Endothelial cell of umbilical vein (primary cell): Measurements from ENCODE around the gene GLRX5. TPM values are rescaled to one million over a fixed set of nuclear protein-coding genes. Genes with fewer than 3 reads are reported as not detected.
A peak's percentile ranks its signal among the peaks of the same experiment; 100 is the strongest.

Source experiments
- BruUV-seq: library from RNA; stranded (reverse); fragments of 400-500 nt; replicated peaks from 2 replicates; lab custom pipeline; 2021; lab: Mats Ljungman, UMichigan
- CTCF ChIA-PET: fragments of 300-600, 350-600 bp; sonication (Branson Sonifier 250); formaldehyde crosslinking; loops from one replicate; lab custom pipeline; 2021; ENCODE audit warnings: antibody characterized with exemption, inconsistent platforms; lab: Charles Lee
- POLR2A ChIA-PET: fragments of 300-600, 350-600 bp; sonication (Branson Sonifier 250); formaldehyde crosslinking; loops from one replicate; lab custom pipeline; 2021; ENCODE audit warnings: antibody characterized with exemption, inconsistent platforms; lab: Charles Lee
- DNase-seq: peaks from one replicate; pipeline ENCODE4 v3.0.0-alpha.2; 2011; ENCODE audit warnings: low read depth, low spot score
- FAIRE-seq: peaks from 2 replicates; lab custom pipeline; 2011; peaks lifted over from hg19 to GRCh38; lab: Jason Lieb, UNC
- H2AFZ ChIP-seq: 2 replicates; pipeline ENCODE4 v1.6.0; 2012; ENCODE audit warnings: low read depth, low read length, control low read depth, inconsistent platforms
- H3K27ac ChIP-seq: 2 replicates; pipeline ENCODE4 v1.5.1; 2011; ENCODE audit warnings: low read depth, mild to moderate bottlenecking, control low read depth, low read length, moderate library complexity; ENCODE audit not compliant: insufficient read depth
- H3K27me3 ChIP-seq, 2 experiments: 2 replicates each; pipeline versions ENCODE4 v1.6.0 to v1.6.1; 2011; ENCODE audit warnings: low read length in 2 of 2, mixed read lengths in 1 of 2; ENCODE audit not compliant: control insufficient read depth in 2 of 2, insufficient read depth in 2 of 2
- H3K36me3 ChIP-seq, 2 experiments: 2 replicates in 1 of 2; 3 replicates in 1 of 2; pipeline ENCODE4 v1.5.1; 2011; ENCODE audit warnings: low read length in 2 of 2, mild to moderate bottlenecking in 1 of 2, moderate library complexity in 1 of 2; ENCODE audit not compliant: control insufficient read depth in 2 of 2, insufficient read depth in 2 of 2; ENCODE audit errors: extremely low read depth in 1 of 2
- H3K4me1 ChIP-seq: 3 replicates; pipeline ENCODE4 v1.5.1; 2011; ENCODE audit warnings: mild to moderate bottlenecking, low read length; ENCODE audit not compliant: control insufficient read depth, insufficient read depth; ENCODE audit errors: extremely low read depth
- H3K4me2 ChIP-seq: 2 replicates; pipeline ENCODE4 v1.6.1; 2011; ENCODE audit warnings: low read length, control low read depth, mixed read lengths; ENCODE audit not compliant: insufficient read depth
- H3K4me3 ChIP-seq, 3 experiments: fragments of 200-600 bp in 1 of 3; sonication (generic), shearing (Covaris generic) in 1 of 3; replicated peaks in 1 of 3; 2 replicates each; pipeline ENCODE4 v1.5.1; 2011 to 2016; ENCODE audit warnings: control low read depth in 3 of 3, low read length in 3 of 3, mild to moderate bottlenecking in 2 of 3, inconsistent platforms in 1 of 3, low read depth in 1 of 3, moderate library complexity in 1 of 3; ENCODE audit not compliant: insufficient read depth in 1 of 3
- H3K79me2 ChIP-seq: 2 replicates; pipeline ENCODE4 v1.6.0; 2012; ENCODE audit warnings: low read length, inconsistent platforms; ENCODE audit not compliant: control insufficient read depth, insufficient read depth
- H3K9ac ChIP-seq: replicated peaks from 2 replicates; pipeline ENCODE3; 2011; ENCODE audit warnings: low read length, control low read depth; ENCODE audit not compliant: insufficient read depth; ENCODE audit errors: extremely low read depth
- H3K9me1 ChIP-seq: replicated peaks from 3 replicates; pipeline ENCODE4 v1.6.0; 2011; ENCODE audit warnings: mild to moderate bottlenecking, low read length; ENCODE audit not compliant: control insufficient read depth, insufficient read depth; ENCODE audit errors: extremely low read depth
- H3K9me3 ChIP-seq: replicated peaks from 2 replicates; pipeline ENCODE4 v1.5.1; 2012; ENCODE audit warnings: low read length, inconsistent platforms; ENCODE audit not compliant: control insufficient read depth, insufficient read depth
- H4K20me1 ChIP-seq: replicated peaks from 2 replicates; pipeline ENCODE3; 2011; ENCODE audit warnings: mild to moderate bottlenecking, low read length; ENCODE audit not compliant: control insufficient read depth, insufficient read depth; ENCODE audit errors: extremely low read depth
- CTCF ChIP-seq, 2 donors: IDR thresholded peaks; 1 replicate in 1 of 2; 2 replicates in 1 of 2; pipeline ENCODE4 v1.5.1; 2011; ENCODE audit warnings: low read length in 2 of 2, mild to moderate bottlenecking in 2 of 2, moderate library complexity in 2 of 2, control low read depth in 1 of 2, inconsistent platforms in 1 of 2, low read depth in 1 of 2; ENCODE audit not compliant: insufficient read depth in 1 of 2; ENCODE audit errors: extremely low read depth in 1 of 2
- EZH2 ChIP-seq: IDR thresholded peaks from 2 replicates; pipeline ENCODE4 v1.6.1; 2012; ENCODE audit warnings: borderline replicate concordance, low read depth, mild to moderate bottlenecking, moderate library complexity, low read length, inconsistent platforms; ENCODE audit not compliant: severe bottlenecking
- FOS ChIP-seq: IDR thresholded peaks from 2 replicates; pipeline ENCODE4 v1.6.1; 2011; ENCODE audit warnings: mild to moderate bottlenecking, low read length, moderate library complexity, borderline replicate concordance; ENCODE audit not compliant: insufficient read depth
- GATA2 ChIP-seq: IDR thresholded peaks from 2 replicates; pipeline ENCODE4 v1.7.0; 2011; ENCODE audit warnings: low read depth, mild to moderate bottlenecking, moderate library complexity, mixed read lengths, low read length; ENCODE audit not compliant: insufficient read length, insufficient read depth
- JUN ChIP-seq: IDR thresholded peaks from 2 replicates; pipeline ENCODE4 v1.6.1; 2011; ENCODE audit warnings: borderline replicate concordance, low read depth; ENCODE audit not compliant: insufficient read length, insufficient read depth
- MAX ChIP-seq: IDR thresholded peaks from 2 replicates; pipeline ENCODE4 v1.6.1; 2011; ENCODE audit not compliant: insufficient read depth, insufficient read length
- MYC ChIP-seq: IDR thresholded peaks from one replicate; pipeline ENCODE4 v1.6.1; 2011; ENCODE audit warnings: mild to moderate bottlenecking, low read depth, low read length
- POLR2A ChIP-seq: IDR thresholded peaks from 2 replicates; pipeline ENCODE4 v1.6.1; 2012; ENCODE audit warnings: low read depth, mild to moderate bottlenecking, control low read depth, low read length
- POLR2AphosphoS5 ChIP-seq: IDR thresholded peaks from 2 replicates; pipeline ENCODE4 v1.6.1; 2012; ENCODE audit warnings: low read depth, mild to moderate bottlenecking, control low read depth, low read length, moderate library complexity; ENCODE audit not compliant: insufficient read depth
- dilution Hi-C: fragments of 300-500 bp; cut with MboI; formaldehyde crosslinking; loops from one replicate; pipeline ENCODE4 v1.15.0; 2019; ENCODE audit warnings: low sequenced_read_pairs; ENCODE audit not compliant: extremely low pct_ligation_motif_present
- intact Hi-C: fragments of 100-400 bp; cut with micrococcal nuclease; formaldehyde crosslinking; loops from one replicate; pipeline ENCODE4 v1.10.0; 2022
- polyA plus RNA-seq, 4 experiments: library from polyadenylated mRNA; depleted of rRNA in 3 of 4; stranded (reverse) in 3 of 4; unstranded in 1 of 4; fragments of >200 nt; gene quantifications; 2 replicates each; pipeline versions ENCODE4 v1.2.1 to v1.2.3, GENCODE V29; 2011 to 2012; ENCODE audit warnings: missing spikeins in 1 of 4
- total RNA-seq: library from RNA; stranded (reverse); gene quantifications from 2 replicates; pipeline ENCODE4 v1.2.3, GENCODE V29; 2021

The GLRX5 gene
- total and polyA plus RNA-seq, 2 donors (not counting 3 experiments of a cell fraction or from before 2014, with no cell fraction given): 42.6 to 52.0 TPM

GRCh38 chr14:95495076-95495475 lies 39.8 kb upstream of the GLRX5 start:
- Histone ChIP-seq H3K9me3 (no peaks in the 10 kb centered on the region), H4K20me1 (no peaks in the 10 kb centered on the region), H3K9me1 (no peaks in the 10 kb centered on the region), H2AFZ (peak overlapping the region; percentile 71), H3K79me2 (no peaks in the 10 kb centered on the region), H3K4me3 (no peak overlapping the region), H3K4me2 (no peak overlapping the region), H3K27me3 (no peaks in the 10 kb centered on the region), H3K27ac (peak overlapping the region; percentile 57), H3K4me1 (peaks cover 26% of the 10 kb centered on the region), H3K9ac (no peak overlapping the region), H3K36me3 (no peaks in the 10 kb centered on the region)
- TF ChIP-seq POLR2AphosphoS5 (no peak), CTCF (IDR thresholded peaks at IDR 0.05; ENCODE audit: extremely low read depth in 1 of 2, insufficient read depth in 1 of 2, low read depth in 1 of 2, low read length in 2 of 2) (no peak), EZH2 (no peak), JUN (no peak), GATA2 (no peak), MAX (no peak), MYC (no peak), POLR2A (no peak), FOS (no peak)
- CTCF ChIA-PET: no interaction called here
- DNase-seq (no peak), FAIRE-seq (no peak)
- intact Hi-C loops (loop anchor here (1.0 to 2.0 kb wide), 3 partner anchors 12 to 24 kb away; no protein-coding TSS in a partner anchor), dilution Hi-C loops (no loop called here)
- POLR2A ChIA-PET: no interaction called here
- BruUV-seq: TSS peak; percentile 81
